Measurements from ENCODE around the gene SALL1. TPM values are rescaled to one million over a fixed set of nuclear protein-coding genes. Genes with fewer than 3 reads are reported as not detected.

The SALL1 gene
- total and polyA plus RNA-seq, 9 of the 15 experiments (the other 6 are each of a cell fraction or from before 2014, with no cell fraction given), result not detected

GRCh38 chr16:51093726-51094280, 57.3 kb downstream of the SALL1 start:
- intact Hi-C loops (cut with micrococcal nuclease) (no loop called here), in situ Hi-C loops (cut with MboI) (no loop called here)
- Histone ChIP-seq H2AFZ (ENCODE audit: low read depth, low read length) (no peak overlapping the region), H3K9me3 (replicated peaks; ENCODE audit: control insufficient read depth, insufficient read depth, low read depth, low read length) (no peaks in the 10 kb centered on the region), H3K27ac (ENCODE audit: extremely low read depth, low read depth, low read length) (no peak overlapping the region), H3K4me3 (no peak overlapping the region), H3K9me1 (ENCODE audit: control insufficient read depth, insufficient read depth, low read length) (no peaks in the 10 kb centered on the region), H3K4me2 (ENCODE audit: insufficient read depth, low read length) (no peak overlapping the region), H4K20me1 (replicated peaks; ENCODE audit: control insufficient read depth, insufficient read depth, low read length) (no peaks in the 10 kb centered on the region; the same call in 1 of the 2 replicates), H3K9ac (ENCODE audit: insufficient read depth in 1 of 2, low read depth in 2 of 2, low read length in 2 of 2) (no peak overlapping the region), H3K79me2 (ENCODE audit: control insufficient read depth, insufficient read depth, low read length) (no peaks in the 10 kb centered on the region), H3K36me3 (ENCODE audit: control insufficient read depth, insufficient read depth, low read length) (no peaks in the 10 kb centered on the region), H3K27me3 (ENCODE audit: control insufficient read depth in 2 of 2, insufficient read depth in 2 of 2, low read length in 2 of 2) (no peaks in the 10 kb centered on the region), H3K4me1 (replicated peaks in 1 of 2; ENCODE audit: control insufficient read depth in 2 of 2, insufficient read depth in 2 of 2, low read length in 2 of 2) (no peaks in the 10 kb centered on the region)
- no TSS peak for BruUV-seq (replicated peaks)
- no peak for FAIRE-seq
- ChIA-PET POLR2A (no interaction called here), CTCF (ENCODE audit: low intra/inter-chr PET ratio) (no interaction called here)
- no peak for ATAC-seq
- DNase-seq (ENCODE audit: extremely low read depth in 1 of 4, low spot score in 3 of 4), result no peak
- 2% methylated on average over 5 of the region's 5 CpGs for WGBS (ENCODE audit: insufficient coverage, low coverage, missing lambda C conversion rate)
- TF ChIP-seq ZNF239 (CRISPR knock-in tag; IDR thresholded peaks at IDR 0.05) (no peak), DDX20 (tag; IDR thresholded peaks at IDR 0.05; ENCODE audit: low read depth) (no peak), HOXB6 (CRISPR knock-in tag; IDR thresholded peaks at IDR 0.05; ENCODE audit: borderline replicate concordance) (no peak), CBFB (CRISPR knock-in tag; IDR thresholded peaks at IDR 0.05) (no peak), HNRNPL (IDR thresholded peaks at IDR 0.05; ENCODE audit: low read depth, low read length) (no peak), GABPB2 (CRISPR knock-in tag; conservative IDR thresholded peaks at IDR 0.05) (no peak), POLR2AphosphoS5 (IDR thresholded peaks at IDR 0.05; ENCODE audit: control insufficient read depth, insufficient read depth, low read depth, low read length) (no peak), GTF2F1 (IDR thresholded peaks at IDR 0.05; ENCODE audit: low read depth, low read length) (no peak), CREM (IDR thresholded peaks at IDR 0.05; ENCODE audit: low read depth) (no peak), DPF2 (IDR thresholded peaks at IDR 0.05) (no peak), NR0B1 (IDR thresholded peaks at IDR 0.05; ENCODE audit: partially characterized antibody) (no peak), ZFP30 (CRISPR knock-in tag; IDR thresholded peaks at IDR 0.05; ENCODE audit: borderline replicate concordance) (no peak), ZNF274 (IDR thresholded peaks at IDR 0.05; ENCODE audit: borderline replicate concordance, low read depth, low read length) (no peak), XRCC4 (IDR thresholded peaks at IDR 0.05; ENCODE audit: extremely low read depth, insufficient read depth, insufficient read length) (no peak), ZSCAN32 (CRISPR knock-in tag; IDR thresholded peaks at IDR 0.05) (no peak)
- TF ChIP-seq, protein P1, sequence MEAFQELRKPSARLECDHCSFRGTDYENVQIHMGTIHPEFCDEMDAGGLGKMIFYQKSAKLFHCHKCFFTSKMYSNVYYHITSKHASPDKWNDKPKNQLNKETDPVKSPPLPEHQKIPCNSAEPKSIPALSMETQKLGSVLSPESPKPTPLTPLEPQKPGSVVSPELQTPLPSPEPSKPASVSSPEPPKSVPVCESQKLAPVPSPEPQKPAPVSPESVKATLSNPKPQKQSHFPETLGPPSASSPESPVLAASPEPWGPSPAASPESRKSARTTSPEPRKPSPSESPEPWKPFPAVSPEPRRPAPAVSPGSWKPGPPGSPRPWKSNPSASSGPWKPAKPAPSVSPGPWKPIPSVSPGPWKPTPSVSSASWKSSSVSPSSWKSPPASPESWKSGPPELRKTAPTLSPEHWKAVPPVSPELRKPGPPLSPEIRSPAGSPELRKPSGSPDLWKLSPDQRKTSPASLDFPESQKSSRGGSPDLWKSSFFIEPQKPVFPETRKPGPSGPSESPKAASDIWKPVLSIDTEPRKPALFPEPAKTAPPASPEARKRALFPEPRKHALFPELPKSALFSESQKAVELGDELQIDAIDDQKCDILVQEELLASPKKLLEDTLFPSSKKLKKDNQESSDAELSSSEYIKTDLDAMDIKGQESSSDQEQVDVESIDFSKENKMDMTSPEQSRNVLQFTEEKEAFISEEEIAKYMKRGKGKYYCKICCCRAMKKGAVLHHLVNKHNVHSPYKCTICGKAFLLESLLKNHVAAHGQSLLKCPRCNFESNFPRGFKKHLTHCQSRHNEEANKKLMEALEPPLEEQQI (IDR thresholded peaks at IDR 0.05), result no peak
- TF ChIP-seq, protein P2, sequence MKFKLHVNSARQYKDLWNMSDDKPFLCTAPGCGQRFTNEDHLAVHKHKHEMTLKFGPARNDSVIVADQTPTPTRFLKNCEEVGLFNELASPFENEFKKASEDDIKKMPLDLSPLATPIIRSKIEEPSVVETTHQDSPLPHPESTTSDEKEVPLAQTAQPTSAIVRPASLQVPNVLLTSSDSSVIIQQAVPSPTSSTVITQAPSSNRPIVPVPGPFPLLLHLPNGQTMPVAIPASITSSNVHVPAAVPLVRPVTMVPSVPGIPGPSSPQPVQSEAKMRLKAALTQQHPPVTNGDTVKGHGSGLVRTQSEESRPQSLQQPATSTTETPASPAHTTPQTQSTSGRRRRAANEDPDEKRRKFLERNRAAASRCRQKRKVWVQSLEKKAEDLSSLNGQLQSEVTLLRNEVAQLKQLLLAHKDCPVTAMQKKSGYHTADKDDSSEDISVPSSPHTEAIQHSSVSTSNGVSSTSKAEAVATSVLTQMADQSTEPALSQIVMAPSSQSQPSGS (CRISPR knock-in tag; IDR thresholded peaks at IDR 0.05), result no peak
- TF ChIP-seq, protein P3, sequence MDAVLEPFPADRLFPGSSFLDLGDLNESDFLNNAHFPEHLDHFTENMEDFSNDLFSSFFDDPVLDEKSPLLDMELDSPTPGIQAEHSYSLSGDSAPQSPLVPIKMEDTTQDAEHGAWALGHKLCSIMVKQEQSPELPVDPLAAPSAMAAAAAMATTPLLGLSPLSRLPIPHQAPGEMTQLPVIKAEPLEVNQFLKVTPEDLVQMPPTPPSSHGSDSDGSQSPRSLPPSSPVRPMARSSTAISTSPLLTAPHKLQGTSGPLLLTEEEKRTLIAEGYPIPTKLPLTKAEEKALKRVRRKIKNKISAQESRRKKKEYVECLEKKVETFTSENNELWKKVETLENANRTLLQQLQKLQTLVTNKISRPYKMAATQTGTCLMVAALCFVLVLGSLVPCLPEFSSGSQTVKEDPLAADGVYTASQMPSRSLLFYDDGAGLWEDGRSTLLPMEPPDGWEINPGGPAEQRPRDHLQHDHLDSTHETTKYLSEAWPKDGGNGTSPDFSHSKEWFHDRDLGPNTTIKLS (IDR thresholded peaks at IDR 0.05; ENCODE audit: borderline replicate concordance, low read depth), result no peak

Data from K562 (cell line).